Measurements from ENCODE around the gene DGCR6L. TPM values are rescaled to one million over a fixed set of nuclear protein-coding genes. Genes with fewer than 3 reads are reported as not detected.

The DGCR6L gene
- total and polyA plus RNA-seq, 2 experiments from 2014 or later, result 84.6 to 111 TPM

DNA sequence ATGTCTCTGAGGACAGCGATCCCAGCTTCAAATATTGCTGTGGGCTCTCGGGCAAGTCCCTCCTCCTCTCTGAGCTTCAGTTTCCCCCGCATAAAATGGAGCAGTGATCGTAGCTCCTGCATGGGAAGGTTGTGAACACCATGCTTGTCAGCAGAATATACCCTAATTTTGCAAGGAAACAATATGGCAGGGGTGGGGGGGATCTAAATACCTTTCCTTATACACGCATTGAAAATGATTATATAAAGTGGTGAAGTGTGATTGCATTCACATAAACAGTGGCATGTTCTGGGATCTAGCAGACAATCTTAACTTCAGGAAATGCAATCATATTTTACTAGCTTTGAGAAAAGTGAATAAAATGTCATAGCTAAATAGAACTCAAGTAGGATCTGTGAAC is 27.8 kb downstream of the DGCR6L start:
- Histone ChIP-seq H2AFZ (no peak overlapping the region), H3K27me3 (replicated peaks; ENCODE audit: insufficient read depth) (peaks cover 6% of the 10 kb centered on the region), H3K27ac (no peak overlapping the region), H3K9me2 (ENCODE audit: insufficient read depth) (no peaks in the 10 kb centered on the region), H3K4me2 (ENCODE audit: unreplicated experiment) (no peak overlapping the region), H3K36me3 (ENCODE audit: low read depth) (no peaks in the 10 kb centered on the region), H3K9ac (no peak overlapping the region), H3K4me3 (no peak overlapping the region), H3K79me2 (ENCODE audit: insufficient read depth) (no peaks in the 10 kb centered on the region), H3K4me1 (ENCODE audit: insufficient read depth) (no peaks in the 10 kb centered on the region), H3F3A (ENCODE audit: insufficient read depth) (no peaks in the 10 kb centered on the region), H4K20me1 (ENCODE audit: insufficient read depth) (no peaks in the 10 kb centered on the region), H3K9me3 (ENCODE audit: low read depth) (no peaks in the 10 kb centered on the region)
- 35 to 60% methylated on average over 5 of the region's 5 CpGs for WGBS, 2 experiments (ENCODE audit: low coverage in 1 of 2, low lambda C conversion rate in 2 of 2, missing lambda C conversion rate in 2 of 2)
- in situ Hi-C loops (cut with MboI), result loop anchor here (25.0 kb wide), 1 partner anchor 305 kb away; no protein-coding TSS in a partner anchor
- TF ChIP-seq EZH2phosphoT487 (IDR thresholded peaks at IDR 0.05; ENCODE audit: insufficient read depth, low read depth) (no peak), EZH2 (IDR thresholded peaks at IDR 0.05; ENCODE audit: insufficient read depth, poor library complexity, severe bottlenecking) (no peak)
- DNase-seq, result no peak

DNA sequence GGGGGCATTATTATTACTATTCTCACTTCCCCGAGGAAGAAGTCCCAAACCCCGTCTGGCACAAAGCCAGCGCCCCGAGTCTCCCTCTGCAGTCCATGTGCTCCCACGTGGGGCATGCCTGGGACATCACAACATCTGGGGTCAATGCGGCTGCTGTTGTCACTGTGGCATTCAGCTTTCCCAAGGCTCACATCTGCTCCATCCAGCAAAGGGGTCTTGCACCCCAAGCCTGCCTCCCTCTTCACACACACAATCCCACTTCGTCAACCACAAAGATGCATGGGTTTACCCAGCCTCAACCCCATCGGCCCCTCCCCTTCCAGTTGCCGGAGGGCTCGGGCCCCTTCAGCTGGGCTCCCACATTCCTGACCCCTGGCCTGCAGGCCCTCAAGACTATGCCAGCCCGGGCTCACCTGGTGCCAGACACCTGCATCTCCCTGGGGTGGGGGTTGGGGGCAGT is 28.2 kb downstream of the DGCR6L start:
- no peak overlapping the region for H3K4me2 ChIP-seq (ENCODE audit: unreplicated experiment)
- WGBS, 2 experiments (ENCODE audit: low coverage in 1 of 2, low lambda C conversion rate in 2 of 2, missing lambda C conversion rate in 2 of 2), result 14 to 16% methylated on average over 11 of the region's 11 CpGs
- TF ChIP-seq EZH2 (IDR thresholded peaks at IDR 0.05; ENCODE audit: insufficient read depth, poor library complexity, severe bottlenecking) (no peak), EZH2phosphoT487 (IDR thresholded peaks at IDR 0.05; ENCODE audit: insufficient read depth, low read depth) (no peak)
- DNase-seq, result no peak
- no peaks in the 10 kb centered on the region for H3F3A ChIP-seq (ENCODE audit: insufficient read depth)
- H3K27me3 ChIP-seq (replicated peaks; ENCODE audit: insufficient read depth), result peaks cover 6% of the 10 kb centered on the region
- in situ Hi-C loops (cut with MboI), result loop anchor here (25.0 kb wide), 1 partner anchor 304 kb away; no protein-coding TSS in a partner anchor
- no peak overlapping the region for H3K9ac ChIP-seq
- no peak overlapping the region for H3K4me3 ChIP-seq
- no peaks in the 10 kb centered on the region for H4K20me1 ChIP-seq (ENCODE audit: insufficient read depth)
- no peaks in the 10 kb centered on the region for H3K79me2 ChIP-seq (ENCODE audit: insufficient read depth)
- H2AFZ ChIP-seq, result no peak overlapping the region
- H3K9me2 ChIP-seq (ENCODE audit: insufficient read depth), result no peaks in the 10 kb centered on the region
- H3K4me1 ChIP-seq (ENCODE audit: insufficient read depth), result no peaks in the 10 kb centered on the region
- no peaks in the 10 kb centered on the region for H3K9me3 ChIP-seq (ENCODE audit: low read depth)
- H3K36me3 ChIP-seq (ENCODE audit: low read depth), result no peaks in the 10 kb centered on the region
- H3K27ac ChIP-seq, result no peak overlapping the region

DNA sequence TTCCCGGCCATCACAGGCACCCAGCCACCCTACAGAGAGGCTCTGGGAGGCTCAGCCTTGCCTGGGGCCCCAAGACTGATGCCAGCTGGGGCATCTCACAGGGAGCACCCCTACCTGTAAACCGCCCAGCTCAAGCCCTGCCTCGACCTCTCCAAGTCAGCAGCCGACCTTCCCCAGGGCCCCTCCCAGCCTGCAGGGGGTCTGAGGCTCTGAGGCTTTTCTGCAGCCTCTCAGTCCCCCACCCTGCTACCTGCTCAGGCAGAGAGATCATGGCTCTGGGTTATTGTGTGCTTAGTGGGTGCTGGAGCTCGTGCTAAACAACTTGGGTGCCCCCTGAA is 28.6 kb downstream of the DGCR6L start:
- 24 to 26% methylated on average over 5 of the region's 5 CpGs for WGBS, 2 experiments (ENCODE audit: low coverage in 1 of 2, low lambda C conversion rate in 2 of 2, missing lambda C conversion rate in 2 of 2)
- H3K4me3 ChIP-seq, result no peak overlapping the region
- H2AFZ ChIP-seq, result no peak overlapping the region
- H3K4me1 ChIP-seq (ENCODE audit: insufficient read depth), result no peaks in the 10 kb centered on the region
- H3K36me3 ChIP-seq (ENCODE audit: low read depth), result no peaks in the 10 kb centered on the region
- no peaks in the 10 kb centered on the region for H3K9me3 ChIP-seq (ENCODE audit: low read depth)
- no peak for TF ChIP-seq EZH2 (IDR thresholded peaks at IDR 0.05; ENCODE audit: insufficient read depth, poor library complexity, severe bottlenecking)
- no peak for TF ChIP-seq EZH2phosphoT487 (IDR thresholded peaks at IDR 0.05; ENCODE audit: insufficient read depth, low read depth)
- in situ Hi-C loops (cut with MboI), result loop anchor here (25.0 kb wide), 1 partner anchor 304 kb away; no protein-coding TSS in a partner anchor
- H4K20me1 ChIP-seq (ENCODE audit: insufficient read depth), result no peaks in the 10 kb centered on the region
- no peaks in the 10 kb centered on the region for H3K79me2 ChIP-seq (ENCODE audit: insufficient read depth)
- H3K9me2 ChIP-seq (ENCODE audit: insufficient read depth), result no peaks in the 10 kb centered on the region
- H3K9ac ChIP-seq, result no peak overlapping the region
- DNase-seq, result no peak
- H3K27me3 ChIP-seq (replicated peaks; ENCODE audit: insufficient read depth), result peaks cover 6% of the 10 kb centered on the region
- H3K4me2 ChIP-seq (ENCODE audit: unreplicated experiment), result no peak overlapping the region
- H3F3A ChIP-seq (ENCODE audit: insufficient read depth), result no peaks in the 10 kb centered on the region
- H3K27ac ChIP-seq, result no peak overlapping the region

DNA sequence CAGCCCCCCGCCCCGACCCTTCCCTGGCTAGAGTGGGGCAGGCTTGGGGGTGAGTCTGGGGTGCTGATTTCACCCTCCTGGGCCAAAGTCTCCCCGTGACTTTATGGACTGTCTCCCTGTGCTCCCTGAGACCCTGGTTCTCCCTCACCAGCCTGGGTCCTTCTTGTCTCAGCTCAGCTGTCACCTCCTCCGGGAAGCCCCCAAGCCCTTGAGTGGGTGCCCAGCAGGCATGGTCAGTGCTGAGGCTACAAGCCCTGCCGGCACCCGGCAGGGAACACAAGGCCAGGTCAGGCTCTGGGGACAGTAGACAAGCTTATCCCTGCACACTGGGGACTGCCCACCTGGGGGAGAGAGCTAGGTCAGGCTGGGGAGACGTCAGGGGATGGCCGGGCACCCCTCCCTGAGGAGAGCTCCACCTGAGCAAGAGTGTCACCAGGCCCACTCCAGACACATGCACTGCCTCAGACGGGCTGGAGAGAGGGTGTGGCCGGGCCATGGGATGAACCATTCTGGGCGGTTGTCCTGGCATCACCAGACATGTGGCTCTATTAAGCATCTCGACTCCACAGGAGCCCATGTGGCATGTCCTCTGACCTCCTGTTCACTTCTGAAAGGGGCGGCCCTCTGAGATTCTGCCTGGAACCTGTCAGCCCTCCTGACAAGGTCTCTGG is 29.1 kb downstream of the DGCR6L start:
- in situ Hi-C loops (cut with MboI), result loop anchor here (25.0 kb wide), 1 partner anchor 303 kb away; no protein-coding TSS in a partner anchor
- H3K27ac ChIP-seq, result no peak overlapping the region

More for the DNA sequence above, 29.1 kb downstream of the DGCR6L start:
- Histone ChIP-seq H3K9ac (no peak overlapping the region), H3K4me2 (ENCODE audit: unreplicated experiment) (no peak overlapping the region), H3K4me1 (ENCODE audit: insufficient read depth) (no peaks in the 10 kb centered on the region), H3K9me3 (ENCODE audit: low read depth) (no peaks in the 10 kb centered on the region), H4K20me1 (ENCODE audit: insufficient read depth) (no peaks in the 10 kb centered on the region), H3K79me2 (ENCODE audit: insufficient read depth) (no peaks in the 10 kb centered on the region), H3K27me3 (replicated peaks; ENCODE audit: insufficient read depth) (peaks cover 6% of the 10 kb centered on the region), H2AFZ (no peak overlapping the region), H3K9me2 (ENCODE audit: insufficient read depth) (no peaks in the 10 kb centered on the region), H3K36me3 (ENCODE audit: low read depth) (no peaks in the 10 kb centered on the region), H3F3A (ENCODE audit: insufficient read depth) (no peaks in the 10 kb centered on the region), H3K4me3 (no peak overlapping the region)
- DNase-seq, result no peak
- TF ChIP-seq EZH2 (IDR thresholded peaks at IDR 0.05; ENCODE audit: insufficient read depth, poor library complexity, severe bottlenecking) (no peak), EZH2phosphoT487 (IDR thresholded peaks at IDR 0.05; ENCODE audit: insufficient read depth, low read depth) (no peak)
- 39 to 45% methylated on average over 12 to 13 of the region's 13 CpGs for WGBS, 2 experiments (ENCODE audit: low coverage in 1 of 2, low lambda C conversion rate in 2 of 2, missing lambda C conversion rate in 2 of 2)
